HepG2 (cell line): ENCODE measurements around the gene ISCU. TPM values are rescaled to one million over a fixed set of nuclear protein-coding genes. Genes with fewer than 3 reads are reported as not detected.

Experiments used
- ATAC-seq: fragments of 200-7000 bp; cut with Tn5 transposase; 3 replicates; pipeline ENCODE4 v1.9.1; 2020; ENCODE audit warnings: mild to moderate bottlenecking, moderate library complexity
- Bru-seq: library from RNA; stranded (reverse); fragments of 400-500 nt; gene quantifications from one replicate; lab custom pipeline; 2021; lab: Mats Ljungman, UMichigan
- BruChase-seq, 2 experiments: library from RNA; stranded (reverse); fragments of 400-500 nt; gene quantifications; one replicate each; lab custom pipeline; 2021; lab: Mats Ljungman, UMichigan
- BruUV-seq: library from RNA; stranded (reverse); fragments of 400-500 nt; replicated peaks from 2 replicates; lab custom pipeline; 2021; lab: Mats Ljungman, UMichigan
- CTCF ChIA-PET: fragments of 300-600 bp; formaldehyde crosslinking; extraction: SDS; loops from one replicate; lab custom pipeline; 2021; ENCODE audit warnings: low total read pairs, inconsistent platforms, low intra/inter-chr PET ratio; lab: Yijun Ruan, JAX
- POLR2A ChIA-PET: fragments of 350-600 bp; sonication (Branson Sonifier 250); formaldehyde crosslinking; loops from one replicate; lab custom pipeline; 2020; ENCODE audit warnings: antibody characterized with exemption, inconsistent platforms; lab: Yijun Ruan, JAX
- DNase-seq: peaks from one replicate; pipeline ENCODE4 v3.0.0-alpha.2; 2015; ENCODE audit warnings: low spot score
- FAIRE-seq: peaks from 3 replicates; lab custom pipeline; 2011; peaks lifted over from hg19 to GRCh38; lab: Jason Lieb, UNC
- H2AFZ ChIP-seq: one replicate; pipeline ENCODE4 v1.6.1; 2011; ENCODE audit warnings: low read length, inconsistent platforms
- H3K27ac ChIP-seq: fragments of 300-600 bp; 3 replicates; pipeline ENCODE4 v1.8.0; 2011; ENCODE audit warnings: mixed run types, mild to moderate bottlenecking, mixed read lengths, low read length, inconsistent platforms; ENCODE audit not compliant: insufficient read depth; ENCODE audit errors: extremely low read length
- H3K27me3 ChIP-seq, 2 experiments: fragments of 200-600 bp in 1 of 2; 2 replicates in 1 of 2; 3 replicates in 1 of 2; pipeline versions ENCODE4 v1.6.0 to v1.8.0; 2011; ENCODE audit warnings: low read length in 2 of 2, mild to moderate bottlenecking in 2 of 2, moderate library complexity in 2 of 2, inconsistent platforms in 1 of 2; ENCODE audit not compliant: insufficient read depth in 2 of 2, control insufficient read depth in 1 of 2
- H3K36me3 ChIP-seq, 2 experiments: fragments of 200-600 bp in 1 of 2; replicated peaks in 1 of 2; 2 replicates in 1 of 2; 3 replicates in 1 of 2; pipeline versions ENCODE4 v1.5.1 to v1.8.0; 2011; ENCODE audit warnings: low read length in 2 of 2, inconsistent platforms in 1 of 2; ENCODE audit not compliant: insufficient read depth in 2 of 2, control insufficient read depth in 1 of 2
- H3K4me1 ChIP-seq: 2 replicates; pipeline ENCODE4 v1.5.1; 2012; ENCODE audit warnings: low read length, inconsistent platforms; ENCODE audit not compliant: insufficient read depth
- H3K4me2 ChIP-seq: 2 replicates; pipeline ENCODE4 v1.6.0; 2011; ENCODE audit warnings: low read depth, low read length, inconsistent platforms
- H3K4me3 ChIP-seq, 3 experiments: fragments of 200-600 bp in 1 of 3; sonication (generic), shearing (Covaris generic) in 1 of 3; replicated peaks in 1 of 3; 2 replicates each; pipeline ENCODE4 v1.5.1; 2011 to 2016; ENCODE audit warnings: low read length in 3 of 3, inconsistent platforms in 2 of 3, low read depth in 2 of 3, mild to moderate bottlenecking in 2 of 3, control low read depth in 1 of 3, mixed read lengths in 1 of 3; ENCODE audit not compliant: insufficient read depth in 1 of 3
- H3K79me2 ChIP-seq: one replicate; pipeline ENCODE4 v1.6.1; 2011; ENCODE audit warnings: low read length, inconsistent platforms; ENCODE audit not compliant: insufficient read depth
- H3K9ac ChIP-seq: 2 replicates; pipeline ENCODE4 v1.6.0; 2011; ENCODE audit warnings: mild to moderate bottlenecking, low read depth, low read length, inconsistent platforms; ENCODE audit not compliant: insufficient read depth
- H3K9me3 ChIP-seq: 2 replicates; pipeline ENCODE4 v1.5.1; 2012; ENCODE audit warnings: mild to moderate bottlenecking, low read length
- H4K20me1 ChIP-seq: 2 replicates; pipeline ENCODE4 v1.6.0; 2011; ENCODE audit warnings: inconsistent platforms, mild to moderate bottlenecking, low read length, moderate library complexity; ENCODE audit not compliant: insufficient read depth
- CBFB ChIP-seq: sonication (generic); formaldehyde crosslinking; IDR thresholded peaks from 2 replicates; pipeline ENCODE4 v1.4.0; 2020; ENCODE audit warnings: missing genetic modification reagents
- EED ChIP-seq: sonication (generic); formaldehyde crosslinking; IDR thresholded peaks from 2 replicates; pipeline ENCODE4 v1.5.0; 2020; ENCODE audit warnings: mild to moderate bottlenecking, missing genetic modification reagents
- POGZ ChIP-seq: sonication (generic); formaldehyde crosslinking; IDR thresholded peaks from 2 replicates; pipeline ENCODE4 v1.4.0; 2020; ENCODE audit warnings: mild to moderate bottlenecking, missing genetic modification reagents
- STAT5B ChIP-seq: sonication (generic); formaldehyde crosslinking; IDR thresholded peaks from 2 replicates; pipeline ENCODE4 v1.4.0; 2020; ENCODE audit warnings: missing genetic modification reagents
- ZNF292 ChIP-seq: sonication (generic); formaldehyde crosslinking; IDR thresholded peaks from 2 replicates; pipeline ENCODE4 v1.8.1; 2022; ENCODE audit warnings: mild to moderate bottlenecking, low read depth, missing genetic modification reagents, borderline replicate concordance
- ZNF343 ChIP-seq: sonication (generic); formaldehyde crosslinking; IDR thresholded peaks from 2 replicates; pipeline ENCODE4 v1.4.0; 2020; ENCODE audit warnings: mild to moderate bottlenecking, missing genetic modification reagents
- ZSCAN30 ChIP-seq: sonication (generic); formaldehyde crosslinking; IDR thresholded peaks from 2 replicates; pipeline ENCODE4 v1.5.0; 2020; ENCODE audit warnings: mild to moderate bottlenecking, missing genetic modification reagents
- WGBS: methylation state at CpG from one replicate; pipeline ENCODE4 v1.1.6; 2017; ENCODE audit warnings: low lambda C conversion rate; 5-methylcytosine and 5-hydroxymethylcytosine counted together
- in situ Hi-C: cut with HindIII; loops from 2 replicates; pipeline ENCODE4 v1.10.0; 2017; ENCODE audit warnings: low pct_unique_long_range_greater_than_20kb; ENCODE audit not compliant: extremely low pct_ligation_motif_present
- intact Hi-C: fragments of 100-400 bp; cut with micrococcal nuclease; formaldehyde crosslinking; loops from one replicate; pipeline ENCODE4 v1.10.0; 2022; ENCODE audit not compliant: unreplicated experiment
- long read RNA-seq, 2 experiments: library from RNA in 1 of 2; library from polyadenylated mRNA in 1 of 2; stranded (forward) in 1 of 2; unstranded in 1 of 2; transcript quantifications; one replicate each; pipeline ENCODE4 v2.0.0, GENCODE V29; 2019 to 2022
- polyA minus RNA-seq, 3 experiments: library from RNA; depleted of rRNA, polyadenylated mRNA; stranded (reverse); fragments of >200 nt; gene quantifications; 2 replicates each; pipeline ENCODE4 v1.2.3, GENCODE V29; 2011; ENCODE audit warnings: low replicate concordance in 1 of 3
- polyA plus RNA-seq, 8 experiments: library from polyadenylated mRNA; depleted of rRNA in 3 of 8; stranded (reverse) in 7 of 8; unstranded in 1 of 8; fragments of >200 nt; fragmentation: Illumina TruSeq in 4 of 8; extraction: Trizol in 4 of 8; gene quantifications; 2 replicates each; pipeline versions ENCODE4 v1.2.1 to v1.2.3, GENCODE V29; 2011 to 2016; ENCODE audit warnings: low read depth in 4 of 8, missing spikeins in 1 of 8, mixed read lengths in 1 of 8; ENCODE audit not compliant: insufficient read depth in 1 of 8
- total RNA-seq, 5 experiments: library from RNA; depleted of rRNA; stranded (reverse); fragments of >200 nt; fragmentation: Illumina TruSeq; extraction: Trizol; gene quantifications; 2 replicates each; pipeline ENCODE4 v1.2.3, GENCODE V29; 2016; ENCODE audit warnings: low read depth in 1 of 5
- TF ChIP-seq, protein P1 (sequence below): sonication (generic); formaldehyde crosslinking; IDR thresholded peaks from 2 replicates; pipeline ENCODE4 v1.4.0; 2020; ENCODE audit warnings: missing genetic modification reagents, borderline replicate concordance
- TF ChIP-seq, protein P2 (sequence below): sonication (generic); formaldehyde crosslinking; IDR thresholded peaks from 2 replicates; pipeline ENCODE4 v1.4.0; 2020; ENCODE audit warnings: missing genetic modification reagents, borderline replicate concordance

ISCU gene
- total RNA-seq (2016; rRNA removed; fragmentation: Illumina TruSeq; extraction: Trizol) (107 and 131 TPM in 2 replicates), polyA plus RNA-seq (2011; rRNA removed) (85.9 and 94.4 TPM in 2 replicates), polyA minus RNA-seq (2011; rRNA and poly(A)+ RNA removed; ENCODE audit: low replicate concordance) (27.0 and 56.6 TPM in 2 replicates), Bru-seq, nascent RNA (percentile 85 among the genes with signal in this experiment), BruChase-seq, experiment 1, labeled RNA remaining after a 6-hour chase (percentile 90 among the genes with signal in this experiment), BruChase-seq, experiment 2, labeled RNA remaining after a 2-hour chase (percentile 84 among the genes with signal in this experiment)
- total RNA-seq (2016; cell fraction: cytosol; rRNA removed; fragmentation: Illumina TruSeq; extraction: Trizol; ENCODE audit: low read depth) = 132 and 143 TPM in 2 replicates
- 110 and 134 TPM in 2 replicates for total RNA-seq (2016; cell fraction: insoluble cytoplasmic fraction; rRNA removed; fragmentation: Illumina TruSeq; extraction: Trizol)
- total RNA-seq (2016; cell fraction: membrane; rRNA removed; fragmentation: Illumina TruSeq; extraction: Trizol) = 177 and 190 TPM in 2 replicates
- 57.1 and 61.7 TPM in 2 replicates for total RNA-seq (2016; cell fraction: nucleus; rRNA removed; fragmentation: Illumina TruSeq; extraction: Trizol)
- 52.6 and 73.1 TPM in 2 replicates for polyA plus RNA-seq (2011; cell fraction: cytosol; rRNA removed)
- polyA plus RNA-seq (2011; cell fraction: nucleus; rRNA removed) = 109 and 121 TPM in 2 replicates
- 68.8 and 75.6 TPM in 2 replicates for polyA plus RNA-seq (2012)
- polyA plus RNA-seq (2016; cell fraction: cytosol; fragmentation: Illumina TruSeq; extraction: Trizol; ENCODE audit: low read depth) = 179 and 208 TPM in 2 replicates
- 160 and 163 TPM in 2 replicates for polyA plus RNA-seq (2016; cell fraction: insoluble cytoplasmic fraction; fragmentation: Illumina TruSeq; extraction: Trizol; ENCODE audit: low read depth)
- 188 and 198 TPM in 2 replicates for polyA plus RNA-seq (2016; cell fraction: membrane; fragmentation: Illumina TruSeq; extraction: Trizol; ENCODE audit: low read depth)
- 121 and 125 TPM in 2 replicates for polyA plus RNA-seq (2016; cell fraction: nucleus; fragmentation: Illumina TruSeq; extraction: Trizol; ENCODE audit: insufficient read depth, low read depth)
- polyA minus RNA-seq (2011; cell fraction: cytosol; rRNA and poly(A)+ RNA removed) = 22.4 and 23.6 TPM in 2 replicates
- 41.3 and 43.5 TPM in 2 replicates for polyA minus RNA-seq (2011; cell fraction: nucleus; rRNA and poly(A)+ RNA removed)
- long read RNA-seq, experiment 1, transcript ISCU-201 (5 exons, 994 nt) = major isoform, 114 of 131 reads
- long read RNA-seq, experiment 1, transcript ISCU-202 (6 exons, 1,069 nt) = minor isoform, 8 of 131 reads
- long read RNA-seq, experiment 1, partial matches to known transcripts = 6 of 131 reads
- long read RNA-seq, experiment 1, other reads (novel, unspliced or antisense) = 2 of 131 reads
- long read RNA-seq, experiment 2, transcript ISCU-201 (5 exons, 994 nt) = major isoform, 104 of 125 reads
- long read RNA-seq, experiment 2, transcript ISCU-202 (6 exons, 1,069 nt) = minor isoform, 8 of 125 reads
- long read RNA-seq, experiment 2, partial matches to known transcripts = 6 of 125 reads
- long read RNA-seq, experiment 2, other reads (novel, unspliced or antisense) = 7 of 125 reads

DNA sequence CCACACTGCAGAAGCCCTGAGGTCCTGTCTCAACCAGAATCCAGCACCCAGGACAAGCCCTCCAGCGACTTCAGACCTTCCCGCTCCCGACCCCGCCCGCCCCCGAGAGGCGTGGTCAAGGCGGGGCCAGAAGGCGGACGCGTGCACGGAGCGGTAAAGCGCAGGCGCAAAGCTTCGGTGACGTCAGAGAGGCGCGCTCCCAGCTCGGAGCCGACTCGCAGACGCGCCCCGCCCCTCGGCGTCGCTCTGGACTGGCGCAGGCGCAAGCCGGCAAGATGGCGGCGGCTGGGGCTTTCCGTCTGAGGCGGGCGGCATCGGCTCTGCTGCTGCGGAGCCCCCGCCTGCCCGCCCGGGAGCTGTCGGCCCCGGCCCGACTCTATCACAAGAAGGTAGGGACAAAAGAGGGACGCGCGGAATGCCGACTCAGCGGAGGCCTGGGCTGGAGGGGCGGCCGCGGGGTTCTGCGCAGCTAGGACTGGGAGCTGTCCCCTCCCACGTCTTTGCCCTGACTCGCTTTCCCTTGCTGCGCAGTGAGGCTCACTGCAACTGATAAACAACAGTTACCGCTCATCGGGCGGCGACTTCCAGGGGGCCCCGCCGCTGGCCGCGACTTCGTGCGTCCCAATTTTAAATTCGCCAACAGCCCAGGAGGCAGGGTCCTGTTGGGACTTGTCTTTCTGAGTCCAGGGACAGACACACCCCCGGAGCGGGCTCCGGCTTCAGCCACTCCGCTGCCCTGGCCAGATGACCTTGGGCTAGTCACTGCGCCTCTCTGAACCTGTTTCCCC is at the start of gene ISCU:
Gene ISCU (plus strand): TSS at position 249 of the 788 bp plus-strand sequence. CDS start 27 bp downstream, at position 276.
- Histone ChIP-seq H3K36me3 (peaks cover 17 to 41% of the 10 kb centered on the region in 2 experiments), H2AFZ (peak within 1 kb of the TSS; percentile 97), H3K4me1 (peaks cover 30% of the 10 kb centered on the region), H4K20me1 (peaks cover 9% of the 10 kb centered on the region), H3K79me2 (peaks cover 51% of the 10 kb centered on the region), H3K27ac (peak within 1 kb of the TSS; percentile 97), H3K27me3 (no peaks in the 10 kb centered on the region; a peak in 1 of 5 replicates), H3K9me3 (no peaks in the 10 kb centered on the region), H3K9ac (peak within 1 kb of the TSS; percentile 98), H3K4me2 (peak within 1 kb of the TSS; percentile 99), H3K4me3 (peak within 1 kb of the TSS; percentile 96 to 100 (median 99))
- ATAC-seq (peak; percentile 83), FAIRE-seq (no peak), DNase-seq (peak; percentile 93)
- in situ Hi-C loops = loop anchor here (10.0 kb wide), 1 partner anchor 242 kb away; no protein-coding TSS in a partner anchor
- intact Hi-C loops = loop anchor here (1.0 to 5.0 kb wide), 5 partner anchors 56 to 388 kb away; partner anchors contain the start of genes CORO1C and SSH1
- WGBS = 0% methylated on average over 27 of the region's 72 CpGs
- POLR2A ChIA-PET = interaction anchor here (0.6 to 1.3 kb wide), 12 partner anchors 9 to 881 kb away, joined by 3 to 13 read pairs (median 3); partner anchors contain the start of genes ACACB and FICD
- no TSS peak for BruUV-seq
- CTCF ChIA-PET = interaction anchor here (0.8 to 3.9 kb wide), 3 partner anchors 55 to 241 kb away, joined by 3 to 45 read pairs (median 11); no protein-coding TSS in a partner anchor
- peak; percentile 10; the same call in 1 of the 2 replicates for TF ChIP-seq ZNF292 (CRISPR knock-in tag)
- no peak; the same call in 1 of the 2 replicates for TF ChIP-seq EED (CRISPR knock-in tag)
- TF ChIP-seq, protein P1, sequence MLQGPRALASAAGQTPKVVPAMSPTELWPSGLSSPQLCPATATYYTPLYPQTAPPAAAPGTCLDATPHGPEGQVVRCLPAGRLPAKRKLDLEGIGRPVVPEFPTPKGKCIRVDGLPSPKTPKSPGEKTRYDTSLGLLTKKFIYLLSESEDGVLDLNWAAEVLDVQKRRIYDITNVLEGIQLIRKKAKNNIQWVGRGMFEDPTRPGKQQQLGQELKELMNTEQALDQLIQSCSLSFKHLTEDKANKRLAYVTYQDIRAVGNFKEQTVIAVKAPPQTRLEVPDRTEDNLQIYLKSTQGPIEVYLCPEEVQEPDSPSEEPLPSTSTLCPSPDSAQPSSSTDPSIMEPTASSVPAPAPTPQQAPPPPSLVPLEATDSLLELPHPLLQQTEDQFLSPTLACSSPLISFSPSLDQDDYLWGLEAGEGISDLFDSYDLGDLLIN (CRISPR knock-in tag) = no peak
- TF ChIP-seq ZSCAN30 (CRISPR knock-in tag) = 0 out of 2 replicates have a peak, but pooled peaks have one; percentile 22
- TF ChIP-seq, protein P2, sequence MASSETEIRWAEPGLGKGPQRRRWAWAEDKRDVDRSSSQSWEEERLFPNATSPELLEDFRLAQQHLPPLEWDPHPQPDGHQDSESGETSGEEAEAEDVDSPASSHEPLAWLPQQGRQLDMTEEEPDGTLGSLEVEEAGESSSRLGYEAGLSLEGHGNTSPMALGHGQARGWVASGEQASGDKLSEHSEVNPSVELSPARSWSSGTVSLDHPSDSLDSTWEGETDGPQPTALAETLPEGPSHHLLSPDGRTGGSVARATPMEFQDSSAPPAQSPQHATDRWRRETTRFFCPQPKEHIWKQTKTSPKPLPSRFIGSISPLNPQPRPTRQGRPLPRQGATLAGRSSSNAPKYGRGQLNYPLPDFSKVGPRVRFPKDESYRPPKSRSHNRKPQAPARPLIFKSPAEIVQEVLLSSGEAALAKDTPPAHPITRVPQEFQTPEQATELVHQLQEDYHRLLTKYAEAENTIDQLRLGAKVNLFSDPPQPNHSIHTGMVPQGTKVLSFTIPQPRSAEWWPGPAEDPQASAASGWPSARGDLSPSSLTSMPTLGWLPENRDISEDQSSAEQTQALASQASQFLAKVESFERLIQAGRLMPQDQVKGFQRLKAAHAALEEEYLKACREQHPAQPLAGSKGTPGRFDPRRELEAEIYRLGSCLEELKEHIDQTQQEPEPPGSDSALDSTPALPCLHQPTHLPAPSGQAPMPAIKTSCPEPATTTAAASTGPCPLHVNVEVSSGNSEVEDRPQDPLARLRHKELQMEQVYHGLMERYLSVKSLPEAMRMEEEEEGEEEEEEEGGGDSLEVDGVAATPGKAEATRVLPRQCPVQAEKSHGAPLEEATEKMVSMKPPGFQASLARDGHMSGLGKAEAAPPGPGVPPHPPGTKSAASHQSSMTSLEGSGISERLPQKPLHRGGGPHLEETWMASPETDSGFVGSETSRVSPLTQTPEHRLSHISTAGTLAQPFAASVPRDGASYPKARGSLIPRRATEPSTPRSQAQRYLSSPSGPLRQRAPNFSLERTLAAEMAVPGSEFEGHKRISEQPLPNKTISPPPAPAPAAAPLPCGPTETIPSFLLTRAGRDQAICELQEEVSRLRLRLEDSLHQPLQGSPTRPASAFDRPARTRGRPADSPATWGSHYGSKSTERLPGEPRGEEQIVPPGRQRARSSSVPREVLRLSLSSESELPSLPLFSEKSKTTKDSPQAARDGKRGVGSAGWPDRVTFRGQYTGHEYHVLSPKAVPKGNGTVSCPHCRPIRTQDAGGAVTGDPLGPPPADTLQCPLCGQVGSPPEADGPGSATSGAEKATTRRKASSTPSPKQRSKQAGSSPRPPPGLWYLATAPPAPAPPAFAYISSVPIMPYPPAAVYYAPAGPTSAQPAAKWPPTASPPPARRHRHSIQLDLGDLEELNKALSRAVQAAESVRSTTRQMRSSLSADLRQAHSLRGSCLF = no peak
- TF ChIP-seq CBFB (CRISPR knock-in tag) = peak; percentile 43; the same call in 1 of the 2 replicates
- peak; percentile 48; the same call in 1 of the 2 replicates for TF ChIP-seq STAT5B (CRISPR knock-in tag)
- peak; percentile 80 for TF ChIP-seq POGZ (CRISPR knock-in tag)
- TF ChIP-seq ZNF343 (CRISPR knock-in tag) = 0 out of 2 replicates have a peak, but pooled peaks have one; percentile 3
